Ishikawa (cell line): ENCODE data around the gene FCRL5.

Experiments
- CEBPB ChIP-seq: IDR thresholded peaks from 2 replicates; pipeline ENCODE4 v1.6.1; 2012
- CREB1 ChIP-seq: IDR thresholded peaks from 2 replicates; pipeline ENCODE4 v1.6.1; 2012; ENCODE audit warnings: low read depth
- EGR1 ChIP-seq: IDR thresholded peaks from 2 replicates; pipeline ENCODE4 v1.6.1; 2012
- EP300 ChIP-seq: IDR thresholded peaks from 2 replicates; pipeline ENCODE4 v1.6.1; 2012; ENCODE audit warnings: borderline replicate concordance
- FOXM1 ChIP-seq: IDR thresholded peaks from 2 replicates; pipeline ENCODE4 v1.6.1; 2012; ENCODE audit warnings: low read depth, borderline replicate concordance
- MAX ChIP-seq: IDR thresholded peaks from 2 replicates; pipeline ENCODE4 v1.6.1; 2012
- NFIC ChIP-seq: IDR thresholded peaks from 2 replicates; pipeline ENCODE4 v1.6.1; 2012
- RAD21 ChIP-seq: IDR thresholded peaks from 2 replicates; pipeline ENCODE4 v1.6.1; 2012; ENCODE audit warnings: low read depth
- REST ChIP-seq: IDR thresholded peaks from 2 replicates; pipeline ENCODE4 v1.6.1; 2012; ENCODE audit warnings: low read depth, mild to moderate bottlenecking
- TAF1 ChIP-seq: IDR thresholded peaks from 2 replicates; pipeline ENCODE4 v1.6.1; 2012; ENCODE audit warnings: low read depth, mild to moderate bottlenecking
- TCF12 ChIP-seq: IDR thresholded peaks from 2 replicates; pipeline ENCODE4 v1.6.1; 2012; ENCODE audit warnings: low read depth
- TEAD4 ChIP-seq: IDR thresholded peaks from 2 replicates; pipeline ENCODE4 v1.6.1; 2012
- USF1 ChIP-seq: IDR thresholded peaks from 2 replicates; pipeline ENCODE4 v1.6.1; 2012
- YY1 ChIP-seq: IDR thresholded peaks from 2 replicates; pipeline ENCODE4 v1.6.1; 2012; ENCODE audit warnings: low read depth
- ZBTB7A ChIP-seq: IDR thresholded peaks from 2 replicates; pipeline ENCODE4 v1.6.1; 2012; ENCODE audit warnings: low read depth

Gene FCRL5

GRCh38 chr1:157551694-157552693 lies at the start of gene FCRL5:
Gene FCRL5, minus strand, starts transcription at chr1:157552515. Its CDS starts 153 bp downstream, at chr1:157552362.
- TF ChIP-seq YY1: no peak
- no peak for TF ChIP-seq TAF1
- no peak for TF ChIP-seq TCF12
- no peak for TF ChIP-seq EP300
- TF ChIP-seq NFIC: no peak
- no peak for TF ChIP-seq FOXM1
- no peak for TF ChIP-seq MAX
- no peak for TF ChIP-seq ZBTB7A
- TF ChIP-seq TEAD4: no peak
- no peak for TF ChIP-seq RAD21

- no peak for TF ChIP-seq TCF12
- TF ChIP-seq TEAD4: no peak
- TF ChIP-seq CREB1: no peak
- TF ChIP-seq EGR1: no peak
- no peak for TF ChIP-seq ZBTB7A
- no peak for TF ChIP-seq EP300
- TF ChIP-seq RAD21: no peak
- no peak for TF ChIP-seq YY1
- TF ChIP-seq TAF1: no peak
- TF ChIP-seq USF1: no peak
- no peak for TF ChIP-seq MAX
- no peak for TF ChIP-seq REST
- TF ChIP-seq CEBPB: no peak
- no peak for TF ChIP-seq NFIC
- TF ChIP-seq FOXM1: no peak
These were observed 47.9 kb upstream of the FCRL5 start for GRCh38 chr1:157600236-157600635.

GRCh38 chr1:157597959-157598667 lies 45.8 kb upstream of the FCRL5 start, which contains the start of gene FCRL4:
Gene FCRL4, minus strand, starts transcription at chr1:157598085. Its CDS starts 141 bp downstream, at chr1:157597944.
- TF ChIP-seq MAX: no peak
- TF ChIP-seq TEAD4: no peak
- no peak for TF ChIP-seq FOXM1
- no peak for TF ChIP-seq USF1
- no peak for TF ChIP-seq CEBPB
- TF ChIP-seq ZBTB7A: no peak
- TF ChIP-seq CREB1: no peak
- no peak for TF ChIP-seq REST
- TF ChIP-seq RAD21: no peak
- TF ChIP-seq NFIC: no peak
- no peak for TF ChIP-seq TAF1
- no peak for TF ChIP-seq EGR1

GRCh38 chr1:157596384-157596783 lies 44.1 kb upstream of the FCRL5 start:
- TF ChIP-seq FOXM1 (no peak), NFIC (no peak), TEAD4 (no peak), RAD21 (no peak), USF1 (no peak), CEBPB (no peak), CREB1 (no peak), YY1 (no peak), ZBTB7A (no peak), MAX (no peak), TAF1 (no peak), EP300 (no peak), REST (no peak)
